Fibroblast of peridontal ligament (primary cell): ENCODE measurements around the gene PTPRN2.
"Not testable (repeated sequence)": the region's sequence is repeated elsewhere in the genome, so short reads cannot be mapped to it uniquely, and the experiment has no call there.

Source experiments
- DNase-seq: peaks from one replicate; pipeline ENCODE4 v3.0.0-alpha.2; 2010; ENCODE audit errors: extremely low read depth

PTPRN2 gene

DNA sequence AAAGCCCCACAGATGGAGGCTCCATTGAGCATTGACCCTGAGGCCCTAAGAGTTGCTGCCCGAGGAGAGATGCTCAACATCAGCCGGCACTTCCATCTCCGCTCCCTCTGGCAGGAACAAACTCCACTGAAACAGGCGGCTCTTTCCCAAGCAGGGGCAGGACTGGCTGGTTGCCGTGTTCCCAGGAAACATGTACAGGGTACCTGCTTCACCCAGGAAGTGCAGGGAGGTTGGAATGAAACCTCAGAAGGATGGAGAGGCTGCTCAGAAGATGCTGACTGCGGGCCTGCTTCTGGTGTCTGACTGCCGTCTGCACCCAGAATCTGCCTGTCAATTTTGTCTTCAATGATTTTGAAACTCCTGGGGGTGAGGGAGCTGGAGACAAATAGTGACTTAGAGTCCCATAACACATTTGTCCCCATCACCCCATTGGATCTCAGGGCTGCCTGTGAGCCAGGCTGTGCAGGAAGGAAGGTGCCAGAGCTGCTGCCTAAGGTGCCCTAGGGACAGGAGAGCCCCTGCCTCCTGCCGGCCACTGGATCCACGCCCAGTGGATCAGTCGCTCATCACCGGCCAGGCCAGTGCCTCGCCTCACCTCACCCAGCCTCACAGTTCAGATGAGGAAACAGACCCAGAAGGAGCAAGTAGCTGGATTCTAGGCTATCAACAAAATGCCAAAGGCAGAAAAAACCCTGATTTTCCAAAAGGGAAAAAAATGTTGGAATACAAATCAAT lies 237.3 kb downstream of the PTPRN2 start:
- no peak for DNase-seq

DNA sequence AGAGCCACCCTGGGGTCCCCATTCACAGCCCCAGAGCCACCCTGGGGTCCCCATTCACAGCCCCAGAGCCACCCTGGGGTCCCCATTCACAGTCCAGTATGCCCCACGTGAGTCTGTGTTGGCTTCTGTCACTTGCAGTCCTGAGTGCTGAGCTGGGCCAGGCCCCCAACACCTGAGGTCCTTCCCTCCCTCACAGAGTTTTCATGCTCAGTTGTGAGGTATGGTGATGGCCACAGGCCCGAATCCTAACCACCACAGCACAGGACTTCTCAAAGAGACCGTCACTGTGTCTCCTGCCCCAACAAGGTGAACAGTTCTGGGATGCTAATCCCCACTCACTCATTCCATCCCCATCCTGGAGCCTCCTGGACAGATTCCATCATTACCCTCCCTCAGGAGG lies 239.2 kb downstream of the PTPRN2 start:
- no peak for DNase-seq

DNA sequence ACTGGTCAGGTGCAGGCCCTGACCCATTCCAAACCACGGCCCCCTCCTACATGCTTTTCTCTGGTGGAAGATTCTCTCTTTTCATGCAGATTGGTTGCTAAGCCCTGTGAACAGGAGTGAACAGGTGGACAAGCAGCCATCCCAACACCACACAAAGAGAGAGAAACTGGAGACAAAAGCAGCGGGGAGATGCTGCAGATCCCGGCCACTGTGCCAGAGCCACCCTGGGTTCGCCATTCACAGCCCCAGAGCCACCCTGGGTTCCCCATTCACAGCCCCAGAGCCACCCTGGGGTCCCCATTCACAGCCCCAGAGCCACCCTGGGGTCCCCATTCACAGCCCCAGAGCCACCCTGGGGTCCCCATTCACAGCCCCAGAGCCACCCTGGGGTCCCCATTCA lies 239.6 kb downstream of the PTPRN2 start:
- DNase-seq = not testable (repeated sequence)

DNA sequence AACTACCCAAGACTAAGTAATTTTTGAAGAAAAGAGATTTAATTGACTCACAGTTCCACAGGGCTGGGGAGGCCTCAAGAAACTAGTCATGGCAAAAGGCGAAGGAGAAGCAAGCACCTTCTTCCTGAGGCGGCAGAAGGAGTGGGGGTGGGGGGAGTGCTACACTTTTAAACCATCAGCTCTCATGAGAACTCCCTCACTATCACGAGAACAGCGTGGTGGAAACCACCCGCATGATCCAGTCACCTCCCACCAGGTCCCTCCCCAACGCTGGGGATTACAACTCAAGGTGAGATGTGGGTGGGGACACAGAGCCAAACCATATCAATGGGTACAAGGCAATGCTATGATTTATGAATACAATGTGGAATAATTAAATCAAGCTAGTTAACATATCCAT lies 241.9 kb downstream of the PTPRN2 start:
- no peak for DNase-seq

DNA sequence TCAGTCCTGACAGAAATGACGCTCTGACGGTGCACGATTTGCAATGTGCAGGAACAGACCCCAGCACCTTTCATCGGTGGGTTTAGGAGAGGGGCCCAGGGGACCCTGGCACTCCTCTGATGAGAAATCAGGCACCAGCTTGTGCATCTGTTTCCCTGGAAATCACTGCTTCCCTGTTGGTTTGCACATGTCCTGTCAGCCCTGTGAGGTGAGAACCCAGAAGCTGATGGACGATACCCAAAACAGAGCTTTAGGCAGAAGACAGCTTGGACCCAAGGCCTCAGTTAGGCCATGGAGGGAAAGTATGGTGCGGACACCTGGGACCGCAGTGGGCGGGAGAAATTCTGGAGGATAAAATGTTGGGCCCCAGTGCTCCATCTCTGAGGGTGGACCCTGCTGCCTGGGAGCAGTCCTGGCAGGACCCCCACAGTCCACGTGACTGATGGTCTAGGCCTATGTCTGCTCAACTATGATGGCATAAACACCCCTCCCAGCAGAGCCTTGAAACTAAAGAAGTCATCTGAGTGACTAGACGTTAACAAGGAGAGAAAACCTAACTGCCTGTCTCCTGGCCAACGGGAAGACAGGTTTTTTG lies 242.8 kb downstream of the PTPRN2 start:
- no peak for DNase-seq

DNA sequence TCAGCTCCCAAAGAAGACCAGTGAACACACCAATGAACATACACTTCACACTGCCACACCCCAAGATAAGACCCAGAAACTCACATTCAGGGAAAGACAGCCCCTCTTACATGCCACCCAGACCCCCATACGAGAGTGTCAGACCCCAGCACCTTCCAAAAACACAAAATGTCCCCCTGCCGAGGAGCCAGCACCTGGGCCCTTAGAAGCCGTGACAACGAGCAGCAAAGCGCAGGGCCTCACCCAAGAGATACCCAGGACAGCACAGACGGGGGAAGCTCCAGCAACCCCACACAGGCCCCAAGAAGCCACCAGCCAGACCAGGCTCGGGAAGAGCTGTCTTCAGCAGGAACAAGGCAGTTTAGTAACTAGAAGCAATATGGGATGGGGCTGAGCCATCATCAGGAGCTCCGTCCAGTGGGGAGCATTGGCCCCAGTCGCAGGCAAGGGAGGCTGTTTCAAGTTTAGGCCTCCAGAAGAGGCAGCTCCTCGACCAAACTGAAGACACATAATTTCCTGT lies 243.6 kb downstream of the PTPRN2 start:
- no peak for DNase-seq

DNA sequence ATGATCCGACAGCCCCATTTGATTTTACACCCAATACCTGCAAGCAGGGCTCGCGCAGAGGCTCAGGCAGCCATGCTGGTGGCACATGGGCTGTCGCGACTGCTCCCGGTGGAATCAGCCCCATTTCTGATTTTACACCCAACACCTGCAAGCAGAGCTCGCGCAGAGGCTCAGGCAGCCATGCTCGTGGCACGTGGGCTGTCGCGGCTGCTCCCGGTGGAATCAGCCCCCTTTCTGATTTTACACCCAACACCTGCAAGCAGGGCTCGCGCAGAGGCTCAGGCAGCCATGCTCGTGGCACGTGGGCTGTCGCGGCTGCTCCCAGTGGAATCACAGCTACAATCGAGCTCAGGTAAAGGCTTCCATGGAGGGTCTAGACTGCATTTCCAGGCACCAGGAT lies 244.1 kb downstream of the PTPRN2 start:
- DNase-seq = no peak

DNA sequence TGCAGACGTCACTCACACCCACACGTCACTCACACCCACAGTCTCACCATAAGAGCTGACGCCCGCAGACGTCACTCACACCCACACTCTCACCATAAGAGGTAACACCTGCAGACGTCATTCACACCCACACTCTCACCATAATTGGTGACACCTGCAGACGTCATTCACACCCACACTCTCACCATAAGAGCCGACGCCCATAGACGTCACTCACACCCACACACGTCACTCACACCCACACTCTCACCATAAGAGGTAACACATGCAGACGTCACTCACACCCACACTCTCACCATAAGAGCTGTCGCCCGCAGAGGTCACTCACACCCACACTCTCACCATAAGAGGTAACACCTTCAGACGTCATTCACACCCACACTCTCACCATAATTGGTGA lies 246.5 kb downstream of the PTPRN2 start:
- DNase-seq = not testable (repeated sequence)

DNA sequence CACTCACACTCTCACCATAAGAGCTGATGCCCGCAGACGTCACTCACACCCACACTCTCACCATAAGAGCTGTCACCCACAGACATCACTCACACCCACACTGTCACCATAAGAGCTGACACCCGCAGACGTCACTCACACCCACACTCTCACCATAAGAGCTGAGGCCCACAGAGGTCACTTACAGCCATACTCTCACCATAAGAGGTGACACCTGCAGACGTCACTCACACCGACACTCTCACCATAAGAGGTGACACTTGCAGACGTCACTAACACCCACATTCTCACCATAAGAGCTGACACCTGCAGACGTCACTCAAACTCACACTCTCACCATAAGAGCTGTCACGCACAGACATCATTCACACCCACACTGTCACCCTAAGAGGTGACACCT lies 250.7 kb downstream of the PTPRN2 start:
- not testable (repeated sequence) for DNase-seq

DNA sequence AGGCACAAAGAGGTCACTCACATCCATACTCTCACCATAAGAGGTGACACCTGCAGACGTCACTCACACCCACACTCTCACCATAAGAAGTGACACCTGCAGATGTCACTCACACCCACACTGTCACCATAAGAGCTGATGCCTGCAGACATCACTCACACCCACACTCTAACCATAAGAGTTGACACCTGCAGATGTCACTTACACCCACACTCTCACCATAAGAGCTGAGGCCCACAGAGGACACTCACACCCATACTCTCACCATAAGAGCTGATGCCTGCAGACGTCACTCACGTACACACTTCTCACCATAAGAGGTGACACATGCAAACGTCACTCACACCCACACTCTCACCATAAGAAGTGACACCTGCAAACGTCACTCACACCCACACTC lies 255.1 kb downstream of the PTPRN2 start:
- not testable (repeated sequence) for DNase-seq

DNA sequence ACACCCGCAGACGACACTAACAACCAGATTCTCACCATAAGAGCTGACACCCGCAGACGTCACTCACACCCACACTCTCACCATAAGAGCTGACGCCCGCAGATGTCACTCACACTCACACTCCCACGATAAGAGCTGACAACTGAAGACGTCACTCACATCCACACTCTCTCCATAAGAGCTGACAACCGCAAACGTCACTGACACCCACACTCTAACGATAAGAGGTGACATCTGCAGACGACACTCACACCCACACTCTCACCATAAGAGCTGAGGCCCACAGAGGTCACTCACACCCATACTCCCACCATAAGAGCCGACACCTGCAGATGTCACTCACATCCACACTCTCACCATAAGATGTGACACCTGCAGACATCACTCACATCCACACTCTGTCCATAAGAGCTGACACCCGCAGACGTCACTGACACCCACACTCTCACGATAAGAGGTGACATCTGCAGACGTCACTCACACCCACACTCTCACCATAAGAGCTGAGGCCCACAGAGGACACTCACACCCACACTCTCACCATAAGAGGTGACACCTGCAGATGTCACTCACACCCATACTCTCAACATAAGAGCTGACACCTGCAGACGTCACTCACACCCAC lies 255.7 kb downstream of the PTPRN2 start:
- not testable (repeated sequence) for DNase-seq

DNA sequence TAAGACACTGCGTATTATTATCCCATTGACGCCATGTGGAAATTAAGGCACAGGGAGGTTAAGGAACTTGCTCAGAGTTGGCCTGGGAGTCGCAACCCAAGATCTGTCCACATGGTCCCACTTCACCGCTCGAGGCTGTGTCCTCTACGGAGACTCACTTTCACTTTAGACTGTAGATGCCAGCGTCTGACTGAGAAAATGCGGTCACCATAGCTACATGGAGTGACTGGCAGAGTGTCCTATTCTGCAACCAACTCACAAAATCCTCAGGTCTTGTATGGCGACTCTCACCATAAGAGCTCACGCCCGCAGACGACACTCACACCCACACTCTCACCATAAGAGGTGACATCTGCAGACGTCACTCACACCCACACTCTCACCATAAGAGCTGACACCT lies 257.9 kb downstream of the PTPRN2 start:
- no peak for DNase-seq

DNA sequence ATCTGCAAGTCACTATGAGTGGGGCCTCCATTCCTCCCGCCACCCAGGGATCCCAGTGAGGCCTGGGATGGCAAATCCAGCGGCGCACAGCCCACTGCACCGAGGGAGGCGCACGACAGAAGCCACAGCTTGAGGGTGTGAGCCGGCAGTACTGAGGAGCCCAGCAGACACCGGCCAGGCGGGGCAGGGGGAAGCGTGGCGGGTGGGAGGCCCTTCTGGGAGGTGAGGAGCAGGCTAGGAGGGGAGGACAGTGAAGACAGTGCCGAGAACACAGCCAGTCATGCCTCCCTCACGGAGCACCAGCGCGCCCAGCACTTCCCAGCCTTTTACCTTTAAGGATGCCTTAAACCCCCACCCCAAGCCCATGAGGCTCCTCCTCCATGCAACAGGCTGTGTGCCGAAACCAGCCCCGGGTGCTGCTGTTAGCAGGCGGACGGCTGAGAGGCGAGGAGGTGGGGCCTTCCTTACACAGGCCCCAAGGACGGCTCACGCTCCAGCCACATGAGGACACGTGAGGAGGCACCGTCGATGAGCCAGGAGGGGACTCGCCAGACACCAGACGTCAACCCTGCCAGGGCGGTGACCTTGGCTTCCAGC lies 258.5 kb downstream of the PTPRN2 start:
- no peak for DNase-seq

DNA sequence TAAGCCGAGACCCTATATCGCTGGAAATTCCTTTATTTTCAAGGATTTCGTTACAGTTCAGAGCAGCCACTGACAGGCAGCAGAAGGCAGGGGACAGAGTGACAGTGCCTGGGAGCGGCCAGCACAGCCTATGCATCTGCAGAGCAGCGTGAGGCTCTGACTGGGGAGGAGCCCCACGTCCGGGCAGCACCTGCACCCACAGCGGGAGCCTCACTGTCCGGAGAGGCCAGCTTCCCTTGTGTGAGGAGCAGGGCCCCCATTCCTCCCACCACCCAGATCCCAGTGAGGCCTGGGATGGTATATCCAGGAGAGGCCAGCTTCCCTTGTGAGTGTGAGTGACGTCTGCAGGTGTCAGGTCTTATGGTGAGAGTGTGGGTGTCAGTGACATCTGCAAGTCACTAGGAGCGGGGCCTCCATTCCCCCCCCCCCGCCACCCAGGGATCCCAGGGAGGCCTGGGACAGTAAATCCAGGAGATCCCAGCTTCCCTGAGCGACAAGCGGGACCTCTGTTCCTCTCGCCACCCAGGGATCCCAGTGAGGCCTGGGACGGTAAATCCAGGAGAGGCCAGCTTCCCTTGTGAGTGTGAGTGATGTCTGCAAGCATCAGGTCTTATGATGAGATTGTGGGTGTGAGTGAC lies 259.1 kb downstream of the PTPRN2 start:
- DNase-seq = no peak

DNA sequence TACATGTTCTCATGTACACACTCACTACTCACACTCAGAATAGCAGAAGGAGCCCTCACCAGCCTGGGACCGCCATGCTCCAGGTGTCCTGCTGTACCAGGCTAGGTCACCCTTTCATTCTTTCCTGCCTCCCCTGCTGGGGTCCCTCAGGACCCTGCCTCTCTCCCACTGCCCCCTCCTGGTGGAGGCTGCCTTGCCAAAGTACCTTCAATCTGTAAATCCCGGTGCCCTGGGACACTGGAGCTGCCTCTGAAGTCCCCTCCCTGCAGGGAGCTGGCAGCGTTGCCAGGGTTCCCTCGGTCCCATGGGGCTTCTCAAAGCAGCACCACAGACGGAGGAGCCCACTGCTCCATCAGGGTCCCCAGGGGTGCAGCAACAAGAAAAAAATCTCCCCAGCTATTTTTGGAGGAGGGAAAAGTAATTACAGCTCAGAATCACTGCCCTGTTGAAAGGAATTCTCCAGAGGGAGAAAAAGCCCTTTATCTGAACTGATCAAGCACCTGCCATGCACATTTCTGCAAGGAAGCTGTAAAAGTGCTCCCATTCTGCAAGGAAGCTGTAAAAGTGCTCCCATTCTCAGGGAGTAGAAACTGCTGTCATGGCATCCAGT lies 259.9 kb downstream of the PTPRN2 start:
- DNase-seq = no peak

DNA sequence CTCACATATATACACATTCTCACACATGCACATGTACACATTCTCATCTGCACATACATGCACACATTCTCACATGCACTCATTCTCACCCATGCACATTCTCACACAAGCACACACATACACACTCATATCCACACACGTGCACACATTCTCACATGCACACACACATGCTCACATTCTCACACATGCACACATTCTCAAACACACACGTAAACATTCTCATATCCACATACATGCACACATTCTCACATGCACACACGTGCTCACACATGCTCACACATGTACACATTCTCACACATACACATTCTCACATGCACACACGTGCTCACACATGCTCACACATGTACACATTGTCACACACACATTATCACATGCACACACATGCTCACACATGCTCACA lies 260.6 kb downstream of the PTPRN2 start:
- no peak for DNase-seq

DNA sequence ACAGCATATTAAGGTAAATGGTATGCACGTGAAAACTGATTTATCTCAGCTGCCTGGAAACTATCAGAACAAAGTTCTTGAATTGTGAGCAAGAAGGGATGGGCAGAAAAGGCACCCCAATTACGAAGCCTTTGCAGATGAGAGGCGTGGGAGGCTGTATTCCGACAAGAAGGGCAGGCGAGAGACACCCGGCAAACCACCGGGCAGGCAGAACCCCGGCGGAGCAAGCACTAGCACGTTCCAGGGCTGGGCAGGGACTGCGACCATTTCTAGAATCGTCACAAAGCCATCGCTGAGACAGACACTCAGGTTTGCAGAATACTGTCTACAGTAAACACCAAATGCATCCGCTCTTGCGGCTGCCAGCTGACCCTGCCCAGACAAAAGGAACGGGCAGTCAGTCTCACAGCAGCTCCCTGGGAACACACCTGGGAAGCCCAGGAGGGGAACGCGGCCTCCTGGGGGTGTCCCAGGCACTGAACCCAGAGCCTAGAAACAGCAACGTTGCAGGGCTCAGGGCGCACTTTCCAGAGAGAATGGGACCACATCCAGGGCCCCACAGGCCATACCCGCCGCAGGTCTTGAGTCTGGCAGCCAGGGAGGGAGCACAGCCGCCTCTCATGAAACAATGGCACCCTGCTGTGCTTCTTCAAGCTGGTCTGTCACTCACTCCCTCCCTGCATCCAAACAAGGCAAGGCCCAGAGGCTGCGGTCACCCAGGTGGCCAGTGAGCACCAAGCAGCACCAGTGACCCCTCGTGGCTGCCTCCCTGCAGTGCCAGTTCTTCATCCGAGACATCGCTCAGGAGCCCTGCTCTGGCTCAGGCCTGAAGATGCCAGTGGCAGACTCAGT lies 261.9 kb downstream of the PTPRN2 start:
- no peak for DNase-seq

DNA sequence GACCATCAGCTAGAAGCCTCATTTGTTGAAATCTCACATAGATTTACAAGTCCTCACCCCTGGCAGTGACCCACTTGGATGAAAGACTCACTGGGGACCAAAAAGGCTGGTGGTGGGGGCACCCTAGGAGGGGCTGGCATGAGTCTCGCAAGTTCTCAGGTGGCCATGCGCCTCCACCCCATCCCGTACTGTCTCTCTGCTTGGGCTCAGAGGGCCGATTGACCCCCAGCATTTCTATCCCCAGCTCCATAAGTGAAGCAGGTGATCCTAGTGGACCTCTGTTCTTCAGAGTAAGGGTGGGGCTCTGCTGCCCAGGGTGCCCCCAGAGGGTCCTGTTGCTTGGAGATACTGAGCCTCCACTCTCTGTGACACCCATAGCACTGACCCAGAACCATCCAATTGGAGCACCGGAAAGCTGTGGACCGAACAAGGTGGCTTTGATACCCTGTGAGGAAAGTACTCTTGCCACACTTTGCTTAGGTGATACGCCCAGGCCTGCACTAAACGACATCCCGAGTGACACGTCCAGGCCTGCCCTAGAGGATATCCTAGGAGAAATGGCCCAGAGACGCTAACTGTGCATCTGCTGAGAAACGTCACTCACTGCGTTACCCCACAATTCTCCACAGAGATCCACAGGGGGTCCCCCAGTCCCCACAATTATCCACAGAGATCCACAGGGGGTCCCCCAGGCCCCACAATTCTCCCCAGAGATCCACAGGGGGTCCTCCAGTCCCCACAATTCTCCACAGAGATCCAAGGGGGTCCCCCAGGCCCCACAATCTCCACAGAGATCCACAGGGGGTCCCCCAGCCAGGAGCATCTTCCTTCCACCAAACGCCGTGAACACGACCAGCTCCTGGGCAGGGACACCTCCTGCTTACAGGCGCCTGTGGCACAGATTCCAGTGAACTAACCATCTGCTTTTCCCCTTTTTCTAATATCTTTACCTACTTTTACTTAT lies 262.9 kb downstream of the PTPRN2 start:
- DNase-seq = no peak

DNA sequence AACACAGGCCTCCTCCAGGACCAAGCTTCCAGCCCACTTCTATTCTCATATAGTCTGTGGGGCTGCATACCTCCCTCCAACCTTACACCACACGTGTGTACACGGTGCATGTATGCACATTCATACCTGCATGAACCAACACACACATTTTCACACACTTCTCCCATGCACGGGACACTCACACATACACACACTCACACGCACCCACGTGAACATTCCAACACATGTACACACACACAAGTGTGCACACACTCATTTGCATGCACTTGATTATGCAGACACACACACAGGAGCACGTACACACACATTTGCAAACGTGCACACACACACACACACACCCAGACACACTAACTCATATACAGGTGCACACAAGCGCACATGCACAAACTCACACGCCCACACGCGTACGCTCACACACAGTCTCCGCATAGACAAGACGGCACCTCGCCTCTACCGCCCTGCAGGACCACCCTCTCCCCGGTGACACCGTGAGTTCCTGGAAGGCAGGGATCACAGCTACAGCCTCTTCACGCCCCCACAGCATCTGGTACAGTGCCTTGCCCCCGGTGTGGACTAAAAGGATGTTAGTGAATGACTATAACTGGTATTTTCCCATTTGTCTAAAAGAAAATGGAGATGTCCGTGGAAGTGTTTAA lies 263.8 kb downstream of the PTPRN2 start:
- no peak for DNase-seq
